GM18498 (cell line): ENCODE measurements around the gene SGTA.
"Not testable (repeated sequence)": the region's sequence is repeated elsewhere in the genome, so short reads cannot be mapped to it uniquely, and the experiment has no call there.

Experiments
- ATAC-seq: cut with Tn5 transposase; IDR thresholded peaks from one replicate; pipeline ENCODE4 v1.9.1; 2021; ENCODE audit warnings: mild to moderate bottlenecking, moderate library complexity; ENCODE audit not compliant: unreplicated experiment

Gene SGTA

DNA sequence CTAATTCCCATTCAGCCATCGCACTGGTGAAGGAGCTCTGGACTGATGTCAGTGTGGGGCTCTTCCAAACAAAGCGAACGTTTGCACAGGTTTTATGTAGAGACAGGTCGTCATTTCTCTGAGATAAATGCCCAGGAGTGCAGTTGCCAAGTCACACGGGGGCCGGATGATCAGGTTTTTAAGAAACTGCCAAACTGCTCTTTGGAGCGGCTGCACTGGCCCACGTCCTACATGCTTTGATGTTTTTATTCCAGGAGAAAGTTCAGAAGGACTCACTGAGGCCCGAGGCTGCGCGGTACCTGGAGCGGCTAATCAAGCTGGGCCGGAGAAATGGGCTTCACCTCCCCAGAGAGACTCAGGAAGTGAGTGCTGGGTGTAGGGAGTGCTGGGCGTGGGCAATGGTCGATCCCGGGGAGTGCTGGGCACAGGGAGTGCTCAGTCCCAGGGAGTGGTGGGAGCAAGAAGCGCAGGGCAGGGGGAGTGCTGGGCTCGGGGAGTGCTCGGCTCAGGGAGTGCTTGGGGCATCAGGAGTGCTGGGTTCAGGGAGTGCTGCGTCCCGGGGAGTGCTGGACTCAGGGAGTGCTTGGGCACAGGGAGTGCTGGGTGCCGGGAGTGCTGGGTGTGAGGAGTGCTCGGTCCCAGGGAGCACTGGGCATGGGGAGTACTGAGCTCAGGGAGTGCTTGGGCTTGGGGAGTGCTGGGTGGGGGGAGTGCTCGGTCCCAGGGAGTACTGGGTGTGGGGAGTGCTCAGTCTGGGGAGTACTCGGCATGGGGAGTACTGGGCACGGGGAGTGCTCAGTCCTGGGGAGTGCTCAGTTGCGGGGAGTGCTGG, 13.0 kb upstream of the SGTA start:
- no peak for ATAC-seq

DNA sequence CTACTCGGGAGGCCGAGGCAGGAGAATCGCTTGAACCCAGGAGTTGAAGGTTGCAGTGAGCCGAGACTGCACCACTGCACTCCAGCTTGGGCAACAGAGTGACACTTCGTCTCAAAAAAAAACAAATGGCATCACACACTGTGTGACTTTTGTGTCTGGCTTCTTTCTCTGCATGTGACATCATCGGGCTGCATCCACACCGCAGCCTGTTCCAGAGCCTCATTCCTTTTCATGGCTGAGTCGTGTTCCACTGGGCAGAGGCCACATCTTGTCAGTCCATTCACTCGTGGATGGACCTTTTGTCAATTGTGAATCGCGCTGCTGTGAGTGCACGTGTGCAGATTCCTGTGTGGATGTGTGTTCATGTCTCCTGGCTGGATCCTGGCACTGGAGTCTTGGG, 10.5 kb upstream of the SGTA start:
- ATAC-seq: no peak

DNA sequence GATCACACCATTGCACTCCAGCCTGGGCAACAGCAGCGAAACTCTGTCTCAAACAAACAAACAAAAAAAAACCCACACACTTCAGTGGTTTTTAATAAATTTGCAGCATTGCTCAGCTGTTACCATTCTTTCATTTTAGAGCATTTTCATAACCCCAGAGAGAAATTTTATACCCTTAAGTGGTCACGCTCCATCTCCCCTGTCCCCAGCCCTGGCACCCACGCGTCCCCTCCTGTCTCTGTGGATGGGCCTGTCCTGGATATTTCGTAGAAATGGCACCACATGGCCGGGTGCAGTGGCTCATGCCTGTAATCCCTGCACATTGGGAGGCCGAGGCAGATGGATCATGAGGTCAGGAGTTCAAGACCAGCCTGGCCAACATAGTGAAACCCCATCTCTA, 10.1 kb upstream of the SGTA start:
- no peak for ATAC-seq

DNA sequence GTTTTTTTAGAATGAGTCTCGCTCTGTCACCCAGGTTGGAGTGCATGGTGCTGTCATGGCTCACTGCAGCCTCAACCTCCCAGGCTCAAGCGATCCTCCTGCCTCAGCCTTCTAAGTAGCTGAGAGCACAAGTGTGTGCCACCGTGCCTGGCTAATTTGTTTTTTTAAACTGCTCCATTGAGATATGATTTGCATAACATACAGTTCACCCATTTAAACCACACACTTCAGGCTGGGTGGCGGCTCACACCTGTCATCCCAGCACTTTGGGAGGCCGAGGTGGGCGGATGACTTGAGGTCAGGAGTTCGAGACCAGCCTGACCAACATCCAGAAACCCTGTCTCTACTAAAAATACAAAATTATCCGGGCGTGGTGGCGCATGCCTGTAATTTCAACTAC, 9.6 kb upstream of the SGTA start:
- ATAC-seq: not testable (repeated sequence)

DNA sequence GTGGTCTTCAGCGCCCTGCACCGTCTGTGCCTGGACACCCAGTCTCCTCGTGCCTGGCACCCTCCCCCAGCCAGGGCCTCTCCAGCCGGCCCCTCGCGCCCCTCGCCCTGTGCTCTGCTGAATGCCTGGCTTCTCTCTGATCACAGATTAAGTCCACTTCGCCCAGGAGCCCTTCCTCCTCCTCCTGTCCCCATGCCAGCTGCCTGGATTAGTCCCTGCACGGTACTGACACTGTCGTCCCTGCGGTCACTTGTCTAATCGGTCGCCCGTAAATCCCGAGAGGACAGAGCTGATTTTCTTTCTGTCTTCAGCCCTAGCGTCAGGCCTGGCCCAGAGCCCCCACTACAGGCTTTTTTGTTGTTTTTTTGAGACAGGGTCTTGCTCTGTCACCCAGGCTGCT, 8.8 kb upstream of the SGTA start:
- no peak for ATAC-seq

DNA sequence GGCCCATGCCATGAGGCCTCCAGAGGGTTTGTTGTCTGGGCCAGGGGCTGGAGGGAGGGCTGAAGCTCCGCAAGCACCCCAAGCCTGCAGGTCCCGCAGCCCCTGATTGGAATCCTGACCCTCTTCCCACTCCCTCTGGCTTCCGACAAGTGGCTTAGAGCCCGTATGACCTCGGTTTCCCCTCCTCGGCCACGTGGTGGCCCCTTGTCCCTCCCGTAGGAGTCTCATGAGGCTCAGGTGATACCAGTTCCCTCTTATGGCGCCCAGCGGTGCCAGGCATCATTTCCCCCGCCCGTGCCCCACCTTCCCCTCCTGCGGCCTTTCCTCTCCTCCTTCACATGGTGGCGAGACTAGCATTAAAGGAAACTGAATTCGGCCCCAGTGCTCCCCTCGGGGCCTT, 8.4 kb upstream of the SGTA start:
- no peak for ATAC-seq

DNA sequence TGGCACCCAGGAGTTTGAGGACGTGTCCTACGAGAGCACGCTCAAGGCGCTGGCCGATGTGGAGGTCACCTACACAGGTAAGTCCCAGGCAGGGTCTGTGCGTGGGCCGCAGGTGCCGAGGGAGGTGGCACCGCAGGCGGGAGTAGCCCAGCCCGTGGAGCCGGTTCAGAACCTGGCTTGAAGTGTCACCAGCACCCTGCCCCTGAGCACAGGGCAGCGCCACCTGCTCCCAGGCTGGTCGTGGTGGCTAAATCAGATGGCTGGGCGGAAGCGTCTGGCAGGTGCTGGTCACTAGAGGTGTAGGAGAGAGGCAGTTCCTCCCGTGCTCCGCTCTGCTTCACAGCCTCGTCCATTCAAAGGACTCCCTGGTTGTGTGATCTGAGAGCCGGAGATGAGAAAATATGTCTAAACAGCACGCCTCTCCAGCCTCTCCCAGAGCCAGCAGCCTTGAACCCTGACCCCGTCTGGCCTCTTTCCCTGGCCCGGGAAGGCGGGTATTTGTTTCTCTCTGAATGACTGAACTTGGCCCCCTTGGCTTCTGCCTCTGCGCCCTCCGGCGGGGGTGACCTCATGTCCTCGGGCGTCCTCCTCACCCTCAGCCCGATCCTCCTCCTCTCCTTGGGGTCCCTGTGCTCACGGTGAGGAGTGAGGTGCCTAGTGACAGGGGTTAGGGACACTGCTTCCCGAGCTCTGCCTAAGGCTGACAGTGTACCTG, 7.6 kb upstream of the SGTA start:
- ATAC-seq: no peak

DNA sequence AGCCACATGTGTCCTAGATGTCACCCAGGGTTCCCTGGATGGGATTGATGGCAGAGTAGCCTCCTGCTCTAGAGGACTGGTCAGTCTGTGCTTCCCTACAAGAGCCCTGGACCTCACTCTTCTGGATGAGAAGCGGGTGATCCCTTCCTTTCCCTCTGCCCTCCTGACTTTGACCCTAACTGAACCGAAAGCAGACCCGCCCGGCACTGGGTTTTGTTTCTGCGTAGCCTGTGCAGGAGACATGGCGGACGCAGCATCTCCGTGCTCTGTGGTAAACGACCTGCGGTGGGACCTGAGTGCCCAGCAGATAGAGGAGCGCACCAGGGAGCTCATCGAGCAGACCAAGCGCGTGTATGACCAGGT, 7.1 kb upstream of the SGTA start:
- no peak for ATAC-seq

DNA sequence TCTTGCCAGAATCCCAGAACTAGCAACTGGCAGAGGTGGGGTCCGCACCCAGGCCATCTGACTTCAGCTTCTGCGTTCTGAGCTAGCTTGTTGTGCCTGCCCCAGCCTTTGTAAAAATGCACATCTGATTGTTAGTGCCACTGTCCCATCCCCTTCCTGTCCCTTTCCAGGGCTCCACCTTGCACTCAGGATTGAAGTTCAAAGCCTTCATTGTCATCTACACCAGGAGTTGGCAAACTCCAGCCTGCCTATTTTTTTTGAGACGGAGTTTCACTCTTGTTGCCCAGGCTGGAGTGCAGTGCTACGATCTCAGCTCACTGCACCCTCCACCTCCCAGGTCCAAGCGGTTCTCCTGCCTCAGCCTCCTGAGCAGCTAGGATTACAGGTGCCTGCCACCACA, 5.2 kb upstream of the SGTA start:
- ATAC-seq: no peak

DNA sequence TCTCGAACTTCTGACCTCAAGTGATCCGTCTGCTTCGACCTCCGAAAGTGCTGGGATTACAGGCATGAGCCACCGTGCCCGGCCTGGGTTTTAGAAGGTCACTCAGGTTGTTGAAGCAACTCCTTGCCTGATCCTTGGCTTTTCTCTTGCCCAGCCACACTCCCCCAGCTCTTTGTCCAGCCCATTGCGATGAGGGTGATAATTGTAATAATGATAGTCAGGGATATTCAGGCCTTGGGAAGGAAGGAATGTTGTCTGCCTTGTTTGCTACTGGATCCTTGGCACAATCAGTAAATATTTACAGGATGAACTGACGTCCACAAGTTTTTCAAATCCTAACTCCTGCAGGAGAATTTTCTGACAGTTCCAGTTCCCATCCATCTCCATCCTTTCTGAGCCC, 4.0 kb upstream of the SGTA start:
- no peak for ATAC-seq

DNA sequence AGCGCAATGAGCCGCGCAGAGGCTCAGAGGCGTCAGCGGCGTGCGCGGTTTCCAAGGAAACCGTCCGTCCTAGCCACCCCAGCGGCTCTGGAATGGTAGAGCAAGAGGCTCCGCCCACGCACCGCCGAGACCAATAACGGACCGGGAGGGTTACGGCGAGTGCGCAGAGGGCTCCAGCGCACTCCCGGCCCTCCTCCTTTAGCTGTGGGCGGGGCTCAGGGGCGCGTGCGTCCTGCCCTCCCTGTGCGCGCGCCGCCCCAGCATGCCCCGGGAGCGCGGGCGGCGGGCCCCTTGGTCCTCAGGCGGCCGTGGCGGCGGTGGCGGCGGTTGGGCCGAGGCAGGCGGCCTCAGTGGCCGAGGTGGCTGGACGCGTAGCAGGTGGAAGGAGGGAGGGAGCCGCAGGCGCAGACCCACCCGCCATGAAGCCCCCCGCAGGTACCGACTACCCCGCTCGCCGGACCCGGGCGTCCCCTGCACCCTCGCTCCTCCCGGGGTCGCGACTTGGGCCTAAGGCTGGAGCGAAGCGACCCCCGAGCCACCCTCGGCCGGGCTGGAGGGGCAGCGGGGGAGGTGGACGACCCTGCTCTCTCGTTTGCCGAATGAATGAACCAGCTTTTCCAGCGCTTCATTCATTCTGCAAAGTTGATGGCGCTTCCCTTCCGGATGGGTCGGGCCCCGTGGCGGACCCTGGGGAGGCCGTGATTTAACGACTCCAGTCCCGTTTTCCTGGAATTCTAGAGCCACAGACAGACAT, 2.3 kb upstream of the SGTA start, which contains the start of gene THOP1:
Gene THOP1 (plus strand): TSS at position 260 of the 754 bp plus-strand sequence. CDS start 160 bp downstream, at position 420.
- ATAC-seq: peak; percentile 73

DNA sequence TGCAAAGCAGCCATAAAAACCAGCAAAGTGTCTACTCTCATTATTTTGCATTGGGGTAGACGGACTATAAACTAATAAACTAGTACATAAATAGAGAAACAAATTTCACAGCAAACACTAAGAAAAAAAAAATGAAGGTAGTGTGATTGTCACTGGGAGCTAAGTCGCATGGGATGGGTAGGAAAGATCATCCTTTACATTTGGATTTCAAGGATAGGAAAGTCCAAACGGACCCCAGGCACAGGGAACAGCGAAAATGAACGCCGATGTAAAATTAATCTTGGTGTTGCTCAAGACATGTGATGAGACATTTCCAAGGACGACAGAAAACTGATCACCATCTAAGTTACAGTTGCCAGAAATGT, 690 bp upstream of the SGTA start:
- no peak for ATAC-seq

DNA sequence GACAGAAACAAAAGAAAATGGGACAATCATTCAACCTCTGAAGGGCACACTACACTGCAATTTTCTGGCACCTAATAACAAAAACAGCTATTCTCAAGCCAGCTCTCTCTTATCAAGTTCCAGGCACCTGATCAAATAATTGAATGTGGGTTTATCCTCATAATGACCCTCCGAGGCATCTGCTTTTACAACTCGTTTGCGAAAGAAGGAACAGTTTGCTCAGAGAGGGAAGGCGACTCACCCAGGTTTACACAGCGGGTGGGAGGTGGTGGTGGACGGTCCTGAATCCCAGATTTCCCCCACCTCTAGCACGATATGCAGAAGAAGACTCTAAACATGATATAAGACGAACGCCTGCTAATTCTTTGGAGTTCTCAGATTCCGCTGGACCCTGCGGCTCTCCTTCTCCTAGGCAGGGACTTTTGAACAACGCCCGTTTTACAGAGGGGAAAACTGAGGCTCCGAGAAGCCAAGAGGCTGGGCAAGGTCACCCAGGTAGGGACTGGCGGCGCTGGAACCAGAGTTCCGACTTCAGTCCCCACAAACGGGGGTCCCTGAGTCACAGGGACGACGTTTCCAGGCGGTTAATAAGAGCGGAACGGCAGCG, 641 bp downstream of the SGTA start:
- ATAC-seq: no peak

DNA sequence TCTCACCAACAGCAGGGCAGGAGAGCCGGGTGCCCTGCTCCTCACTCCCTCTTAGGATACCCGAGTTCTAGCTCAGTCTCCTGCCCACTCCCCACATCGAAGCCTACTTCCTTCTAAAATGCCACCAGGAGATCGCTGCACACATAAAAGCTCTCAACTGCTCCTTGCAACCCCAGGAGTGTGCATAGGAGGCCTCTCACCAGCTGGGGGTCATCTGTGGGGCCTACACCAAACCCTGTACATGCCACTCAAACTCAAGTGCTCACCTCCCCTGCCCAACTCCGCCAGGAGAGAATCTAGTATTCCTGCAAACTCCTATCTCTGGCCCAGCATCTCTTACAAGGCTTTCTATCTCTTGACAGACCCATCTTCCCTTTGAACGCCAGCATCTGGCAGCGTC, 2.8 kb downstream of the SGTA start:
- no peak for ATAC-seq

DNA sequence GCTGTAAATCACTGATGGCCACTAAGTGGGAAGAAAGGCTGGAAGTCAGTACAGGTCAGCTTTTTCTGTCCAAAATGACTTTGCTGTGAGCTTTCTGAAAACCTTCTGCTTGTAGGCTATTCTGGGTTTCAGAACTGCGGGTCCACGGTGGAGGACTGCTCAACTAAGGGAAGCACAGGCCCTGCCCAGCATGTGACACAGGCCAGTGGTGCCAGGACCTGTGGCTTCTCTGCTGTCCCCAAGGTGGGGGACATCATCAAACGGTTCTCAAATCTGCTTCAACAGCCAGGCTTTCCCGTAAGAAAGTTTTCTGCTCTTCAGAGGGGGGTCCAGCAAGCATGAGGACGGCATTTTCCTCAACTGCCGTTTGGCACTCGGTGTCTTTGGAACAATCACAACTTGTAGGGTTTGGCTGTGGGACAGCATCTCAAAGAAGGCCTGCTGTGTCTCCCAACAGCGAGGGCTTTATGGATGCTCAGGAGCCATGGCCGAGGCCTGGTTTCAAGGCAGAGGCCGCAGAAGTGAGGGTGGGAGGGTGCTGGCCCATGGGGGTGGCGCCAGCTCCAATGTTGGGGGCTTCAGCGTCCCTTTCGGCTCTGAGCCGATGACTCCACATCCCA, 3.8 kb downstream of the SGTA start:
- ATAC-seq: no peak

DNA sequence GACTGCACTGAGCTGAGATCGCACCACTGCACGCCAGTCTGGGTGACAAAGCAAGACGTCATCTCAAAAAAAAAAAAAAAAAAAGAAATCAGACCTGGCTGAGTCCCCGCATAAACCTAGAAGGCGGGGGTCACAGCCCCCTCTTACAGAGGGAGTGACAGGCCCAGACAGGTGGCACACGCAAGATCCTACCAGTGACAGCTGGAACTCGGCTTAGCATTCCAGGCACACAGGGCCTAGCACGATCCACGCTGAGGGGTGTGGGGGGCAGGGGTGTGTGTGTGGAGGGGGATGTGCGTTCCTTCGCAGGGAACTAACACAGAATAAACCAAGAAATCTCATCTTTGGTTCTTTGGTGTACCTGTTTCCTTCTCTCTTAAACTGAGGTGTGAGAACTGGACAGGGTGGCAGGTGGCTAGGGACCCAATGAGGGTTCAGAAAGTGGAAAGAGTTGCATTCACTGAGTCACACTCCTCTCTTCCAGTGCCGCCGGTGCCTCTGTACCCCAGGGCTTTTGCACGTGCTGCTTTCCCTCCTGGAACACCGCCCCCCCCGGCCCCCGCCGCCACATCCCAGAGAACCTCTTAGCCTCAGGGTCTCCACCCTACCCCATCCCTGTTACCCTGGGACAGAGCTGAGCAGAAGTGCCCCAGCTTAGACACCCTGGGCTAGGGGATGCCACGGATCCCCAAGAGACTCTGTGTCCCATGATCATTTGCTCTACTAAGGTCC, 5.0 kb downstream of the SGTA start:
- ATAC-seq: no peak

DNA sequence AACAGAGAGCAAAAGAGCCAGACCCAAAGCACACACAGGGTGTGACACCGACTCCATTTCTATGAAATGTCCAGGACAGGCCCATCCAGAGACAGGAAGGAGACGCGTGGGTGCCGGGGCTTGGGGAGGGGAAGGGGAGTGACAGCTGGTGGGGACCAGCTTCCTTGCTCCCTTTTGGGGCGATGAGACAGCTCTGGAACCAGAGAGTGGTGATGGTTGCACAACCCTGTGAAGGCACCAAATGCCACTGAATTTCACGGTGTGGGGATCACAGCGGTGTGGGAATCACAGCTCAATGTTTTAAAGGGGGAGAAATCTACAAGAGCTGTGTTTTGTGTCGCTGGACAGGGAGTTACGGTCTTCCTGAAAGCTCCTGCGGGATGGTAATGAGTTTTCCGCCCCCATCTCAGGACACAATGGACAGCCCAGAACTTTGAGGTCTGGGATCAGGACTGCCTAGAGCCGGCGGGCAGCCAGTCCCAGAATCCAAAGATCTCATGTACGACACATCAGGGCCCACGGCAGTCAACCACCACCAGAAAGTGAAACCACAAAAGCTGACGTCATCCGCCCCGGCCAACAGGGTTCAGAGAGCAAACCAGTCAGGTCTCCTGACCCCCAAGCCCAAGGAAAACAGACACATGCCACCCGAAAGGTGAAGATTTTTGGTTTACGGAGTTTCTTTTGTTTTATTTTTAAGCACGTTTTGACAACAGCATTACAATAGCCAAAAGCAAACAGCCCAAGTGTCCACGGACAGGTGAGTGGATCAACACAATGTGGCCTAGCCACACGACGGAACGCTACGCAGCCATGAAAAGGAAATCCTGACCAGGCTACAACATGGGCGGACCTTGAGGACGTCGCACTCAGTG, 7.3 kb downstream of the SGTA start:
- ATAC-seq: no peak

DNA sequence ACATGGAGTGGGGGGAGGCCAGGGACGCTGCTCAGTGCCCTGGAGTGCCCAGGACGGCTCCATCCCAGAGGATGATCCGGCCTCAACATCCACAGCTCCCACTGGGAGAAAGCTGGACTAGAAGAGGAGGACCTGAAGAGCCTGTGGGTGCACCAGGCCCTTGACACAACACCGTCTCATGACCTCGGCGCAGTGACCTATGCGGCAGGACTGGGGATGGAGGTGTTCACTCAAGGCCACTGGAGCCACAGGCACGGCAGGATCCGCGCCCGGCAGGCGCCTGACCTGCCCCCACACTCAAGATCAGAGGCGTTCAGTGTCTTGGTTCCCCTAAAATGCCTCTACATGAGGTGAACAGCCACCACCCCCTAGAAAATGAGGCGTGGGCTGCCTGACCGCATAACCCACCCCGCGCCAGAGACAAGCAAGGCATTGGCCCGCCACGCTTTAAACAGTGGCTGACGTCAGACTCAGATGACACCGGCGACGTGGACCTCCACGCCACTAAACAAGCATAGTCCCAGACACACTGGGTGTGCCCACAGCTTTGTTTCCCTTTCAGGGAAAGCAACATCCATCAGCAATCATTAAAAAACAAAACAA, 8.0 kb downstream of the SGTA start:
- no peak for ATAC-seq
